HG02973 (cell line): ENCODE results near the gene CRACR2A.

Experiments
- ATAC-seq: cut with Tn5 transposase; IDR thresholded peaks from one replicate; pipeline ENCODE4 v1.9.1; 2021; ENCODE audit warnings: moderate library complexity; ENCODE audit not compliant: unreplicated experiment

The CRACR2A gene

GRCh38 chr12:3658327-3659163 lies 94.4 kb downstream of the CRACR2A start:
- ATAC-seq = no peak

- no peak for ATAC-seq
Observed at GRCh38 chr12:3656946-3657622, 95.8 kb downstream of the CRACR2A start.

DNA sequence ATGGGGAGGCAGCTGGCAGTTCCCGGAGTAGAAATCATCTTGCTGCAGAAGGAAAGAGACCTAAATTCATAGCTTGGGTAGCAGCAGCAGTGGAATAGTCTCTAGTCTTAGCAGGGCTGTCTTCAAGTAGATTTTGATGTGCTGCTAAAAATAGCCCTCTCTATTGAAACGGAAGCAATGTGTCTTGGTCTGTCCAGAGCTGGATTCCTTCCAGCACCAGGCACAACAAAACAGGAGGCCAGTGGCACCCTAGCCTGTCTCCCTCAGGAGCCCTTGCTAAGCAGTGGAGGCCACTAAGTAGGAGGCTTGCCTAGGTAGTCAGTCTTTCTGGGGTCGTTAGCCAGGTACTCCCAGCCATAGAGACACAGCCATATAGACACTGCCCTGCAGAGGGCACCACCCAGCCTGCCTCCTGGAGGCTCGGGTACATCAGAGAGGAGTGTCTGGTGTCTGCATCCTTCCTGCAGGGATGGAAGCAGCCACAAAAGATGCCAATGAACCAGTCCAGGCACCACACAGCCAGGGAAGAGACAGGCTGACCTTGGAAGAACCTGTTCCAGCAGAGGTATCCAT lies 97.5 kb downstream of the CRACR2A start:
- no peak for ATAC-seq

DNA sequence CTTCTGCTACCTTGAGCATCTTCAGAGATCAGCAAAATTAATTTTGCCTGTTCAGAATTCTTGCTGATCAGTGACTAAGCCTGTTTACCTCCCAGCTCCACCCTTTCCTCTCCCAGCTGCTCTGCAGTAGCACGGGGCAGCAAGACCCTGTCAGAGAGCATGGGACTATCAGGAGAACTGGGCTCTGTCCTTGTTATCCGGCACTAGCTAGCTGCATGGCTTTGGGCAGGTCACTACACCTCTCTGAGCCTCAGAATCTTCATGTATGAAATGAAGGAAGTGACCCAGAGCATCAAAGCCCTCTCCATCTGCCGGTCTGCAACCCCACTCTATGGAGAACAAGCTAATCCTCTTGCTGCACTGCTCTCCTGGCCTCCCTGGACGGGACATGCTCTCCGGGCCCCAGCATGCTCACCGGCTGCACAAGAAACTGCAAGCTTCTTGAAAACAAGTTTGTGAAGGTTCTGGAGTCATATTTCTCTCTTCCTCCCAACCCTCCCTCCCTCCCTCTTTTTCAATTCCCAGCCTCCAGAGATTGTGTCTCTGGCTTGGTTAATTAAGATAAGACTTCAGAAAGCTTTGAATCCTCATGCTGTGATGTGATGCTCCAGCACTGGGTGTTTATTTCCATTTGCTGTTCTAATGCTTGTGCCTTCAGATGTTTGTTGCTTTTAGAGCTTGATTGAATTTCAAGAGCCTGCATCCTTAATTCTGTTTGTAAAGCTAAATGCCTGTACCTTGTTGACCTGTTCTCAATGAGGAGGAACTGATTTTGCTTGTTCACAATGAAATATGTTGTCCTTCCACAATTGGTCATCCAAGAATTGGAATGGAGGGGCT lies 101.1 kb downstream of the CRACR2A start:
- no peak for ATAC-seq

GRCh38 chr12:3647504-3647903 lies 105.4 kb downstream of the CRACR2A start:
- no peak for ATAC-seq

DNA sequence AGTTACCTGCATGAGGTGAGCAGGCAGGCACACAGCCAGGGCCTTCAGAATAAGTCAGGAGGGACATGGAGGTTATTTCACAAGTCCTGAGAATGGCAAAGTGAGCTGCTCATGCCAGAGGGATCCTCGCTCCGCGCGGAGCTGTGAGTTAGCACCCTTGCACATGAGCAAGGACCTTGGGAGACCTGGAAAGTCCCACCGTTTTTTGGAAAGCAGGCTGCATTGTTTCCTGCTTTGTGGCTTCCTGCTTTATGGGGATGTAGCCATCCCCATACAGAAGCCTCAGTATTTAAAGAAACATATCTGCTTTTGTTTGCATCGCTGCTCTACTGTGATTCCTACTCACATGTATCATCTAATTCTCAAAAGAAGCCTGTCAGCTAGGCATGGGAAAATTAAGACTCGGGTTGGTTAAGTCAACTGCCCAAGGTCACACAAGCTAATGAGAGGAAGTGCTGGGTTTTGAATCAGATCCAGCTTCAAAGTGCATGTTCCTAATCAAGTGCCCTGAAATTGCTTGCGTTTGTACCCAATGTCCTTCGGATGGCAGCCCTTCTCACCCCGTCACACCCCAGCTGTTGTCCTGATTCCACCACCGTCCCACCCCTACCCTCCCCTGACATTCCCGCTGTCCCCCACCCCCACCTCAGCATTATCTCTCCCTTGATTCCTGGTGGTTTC lies 106.2 kb downstream of the CRACR2A start:
- no peak for ATAC-seq

DNA sequence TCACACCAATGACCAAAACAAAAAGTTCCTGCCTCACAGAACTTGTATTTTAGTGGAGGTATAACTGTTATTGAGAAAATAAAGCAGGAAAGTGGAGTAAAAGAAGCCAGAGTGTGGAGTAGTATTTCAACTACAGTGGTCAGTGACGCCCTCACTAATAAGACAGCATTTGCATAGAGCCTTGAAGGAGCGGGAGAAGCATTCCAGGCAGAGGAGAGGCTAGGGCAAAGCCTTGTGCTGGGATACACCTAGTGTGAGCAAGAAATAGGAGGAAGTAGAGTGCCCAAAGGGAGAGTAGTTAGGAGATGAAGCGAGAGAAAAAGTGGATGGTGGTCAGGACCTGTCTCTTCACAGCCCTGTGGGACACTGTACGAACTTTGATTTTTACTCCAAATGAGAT lies 107.8 kb downstream of the CRACR2A start:
- no peak for ATAC-seq

DNA sequence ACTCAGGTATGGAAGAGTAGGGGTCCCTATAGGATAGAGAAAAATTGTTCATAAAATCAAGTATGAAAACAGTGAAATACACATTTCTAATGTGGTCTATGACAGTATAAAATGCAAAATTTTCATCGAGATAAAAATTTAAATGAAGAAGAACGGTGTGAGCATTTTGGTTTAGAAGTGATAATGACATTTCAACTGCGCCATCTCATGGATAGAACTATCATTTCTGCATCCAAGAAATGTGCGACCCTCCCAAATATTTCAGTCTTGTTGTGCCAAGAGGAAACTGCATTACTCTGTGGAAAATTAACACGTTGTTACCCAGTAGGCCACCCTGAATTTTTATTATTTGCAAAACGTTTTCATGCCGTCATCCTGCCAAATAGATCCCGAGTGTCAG lies 108.8 kb downstream of the CRACR2A start:
- no peak for ATAC-seq

DNA sequence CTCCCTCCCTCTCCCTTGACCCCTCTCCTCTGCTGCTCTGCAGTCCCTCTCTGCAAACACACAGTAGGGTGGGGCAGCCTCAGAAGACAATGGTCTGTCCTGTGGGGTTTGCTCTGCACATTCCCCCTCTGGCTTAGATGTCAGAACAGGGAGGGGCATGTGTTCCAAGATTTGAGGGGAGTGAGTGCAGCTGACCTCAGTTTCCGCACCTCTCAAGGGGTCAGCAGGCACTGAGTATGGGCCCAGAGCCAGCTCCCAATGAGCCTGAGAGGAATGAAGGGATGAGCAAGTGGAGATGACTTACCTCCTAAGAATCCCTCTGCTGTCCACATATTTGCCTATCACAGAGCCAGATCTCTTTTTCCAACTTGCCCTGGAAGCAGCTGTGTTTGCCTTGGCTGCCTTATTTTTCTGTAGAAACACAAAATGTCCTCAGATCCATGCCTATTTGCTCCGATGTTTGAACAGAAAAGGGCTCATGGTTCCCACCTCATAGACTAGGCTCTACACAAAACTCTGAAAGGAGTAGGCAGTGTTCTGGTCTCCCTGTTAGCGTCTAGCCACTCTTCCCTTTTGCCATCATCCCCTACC lies 111.4 kb downstream of the CRACR2A start:
- no peak for ATAC-seq

DNA sequence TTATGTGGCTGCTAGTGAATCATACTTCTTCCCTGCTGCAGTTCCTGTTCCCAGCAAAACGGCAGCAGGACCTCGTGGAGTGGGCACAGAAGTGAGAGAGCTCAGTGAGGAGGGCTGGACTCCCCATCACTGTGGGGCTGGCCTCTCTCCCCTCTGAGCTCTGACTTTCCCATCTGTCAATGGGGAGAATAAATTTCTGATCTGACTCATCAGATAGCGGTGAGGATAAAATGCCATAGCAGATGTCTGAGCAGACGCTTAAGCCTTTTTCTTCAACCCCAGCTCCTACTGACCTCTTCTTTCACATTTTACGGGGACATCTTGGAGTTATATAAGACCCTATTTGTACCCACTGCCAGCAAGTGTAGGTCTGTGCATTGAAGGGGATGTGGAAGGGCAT lies 116.6 kb downstream of the CRACR2A start:
- ATAC-seq = no peak

- ATAC-seq = no peak
Observed at GRCh38 chr12:3634348-3634747, 118.6 kb downstream of the CRACR2A start.

- no peak for ATAC-seq
Observed at GRCh38 chr12:3633396-3633795, 119.5 kb downstream of the CRACR2A start.

DNA sequence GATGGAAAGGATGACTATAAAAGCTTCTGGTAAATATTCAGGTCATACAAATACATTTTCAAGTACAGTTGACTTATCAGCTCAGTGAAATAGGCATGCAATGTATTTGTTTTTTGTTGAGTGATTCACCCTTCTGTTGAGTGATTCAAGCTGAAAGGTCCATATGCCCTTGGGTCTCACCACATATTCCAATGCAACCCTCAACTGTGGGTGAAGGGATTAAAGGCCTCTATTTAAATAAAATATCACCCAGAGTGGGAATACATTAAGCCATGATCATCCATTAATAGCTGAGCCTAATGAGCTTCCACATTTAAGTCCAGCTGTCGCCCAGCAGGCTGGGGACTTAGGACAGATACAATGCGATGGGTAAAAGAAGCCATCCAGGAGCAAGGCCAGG lies 120.2 kb downstream of the CRACR2A start:
- no peak for ATAC-seq

DNA sequence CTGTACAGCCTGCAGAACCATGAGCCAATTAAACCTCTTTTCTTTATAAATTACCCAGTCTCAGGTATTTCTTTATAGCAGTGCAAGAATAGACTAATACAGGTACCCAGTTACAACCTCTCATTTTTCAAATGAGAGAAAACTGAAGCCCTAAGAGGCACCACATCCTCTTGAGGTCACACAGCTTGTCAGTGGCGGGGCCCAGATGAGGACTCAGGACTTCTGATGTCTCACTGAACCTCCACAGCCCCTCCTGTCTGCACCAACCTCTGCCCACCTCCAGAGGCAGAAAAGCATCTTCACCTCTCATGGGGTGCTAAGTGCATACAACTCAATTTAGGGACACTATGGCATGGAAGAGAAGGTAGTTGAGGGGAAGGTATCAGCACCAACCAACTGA lies 120.7 kb downstream of the CRACR2A start:
- ATAC-seq = no peak

DNA sequence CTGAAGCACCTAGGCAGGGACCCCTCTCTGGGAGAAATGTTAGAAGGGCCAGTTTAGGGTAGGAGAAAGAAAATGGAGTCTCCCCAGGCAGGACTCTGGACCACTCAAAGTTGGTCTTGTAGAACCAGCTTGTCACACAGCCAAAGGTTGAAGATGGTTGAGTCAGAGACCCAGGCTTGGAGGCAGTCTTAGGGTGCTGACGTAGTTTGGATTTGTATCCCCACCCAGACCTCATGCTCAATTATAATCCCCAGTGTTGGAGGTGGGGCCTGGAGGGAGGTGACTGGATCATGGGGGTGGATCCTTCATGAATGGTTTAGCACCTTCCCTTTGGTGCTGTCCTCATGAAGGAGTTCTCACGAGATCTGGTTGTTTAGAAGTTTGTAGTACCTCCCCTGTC lies 121.2 kb downstream of the CRACR2A start:
- ATAC-seq = no peak

DNA sequence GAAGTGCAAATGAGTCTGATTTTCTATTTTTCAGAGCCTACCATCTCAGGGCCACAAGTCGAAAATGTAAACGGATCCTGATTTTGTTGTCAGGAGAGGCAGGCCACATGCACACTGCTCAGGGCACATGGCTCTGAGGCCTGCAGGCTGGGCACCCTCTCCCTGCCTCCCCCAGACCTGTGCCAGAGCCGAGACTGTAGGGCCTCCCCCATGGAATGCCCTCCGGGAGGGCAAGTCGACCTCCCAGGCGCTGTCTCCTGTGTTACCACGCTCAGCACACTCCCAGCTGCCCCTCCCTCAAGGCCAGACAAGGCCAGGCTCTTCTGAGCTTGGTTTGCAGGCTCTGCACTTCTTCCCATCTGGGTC lies 121.7 kb downstream of the CRACR2A start:
- ATAC-seq = no peak

DNA sequence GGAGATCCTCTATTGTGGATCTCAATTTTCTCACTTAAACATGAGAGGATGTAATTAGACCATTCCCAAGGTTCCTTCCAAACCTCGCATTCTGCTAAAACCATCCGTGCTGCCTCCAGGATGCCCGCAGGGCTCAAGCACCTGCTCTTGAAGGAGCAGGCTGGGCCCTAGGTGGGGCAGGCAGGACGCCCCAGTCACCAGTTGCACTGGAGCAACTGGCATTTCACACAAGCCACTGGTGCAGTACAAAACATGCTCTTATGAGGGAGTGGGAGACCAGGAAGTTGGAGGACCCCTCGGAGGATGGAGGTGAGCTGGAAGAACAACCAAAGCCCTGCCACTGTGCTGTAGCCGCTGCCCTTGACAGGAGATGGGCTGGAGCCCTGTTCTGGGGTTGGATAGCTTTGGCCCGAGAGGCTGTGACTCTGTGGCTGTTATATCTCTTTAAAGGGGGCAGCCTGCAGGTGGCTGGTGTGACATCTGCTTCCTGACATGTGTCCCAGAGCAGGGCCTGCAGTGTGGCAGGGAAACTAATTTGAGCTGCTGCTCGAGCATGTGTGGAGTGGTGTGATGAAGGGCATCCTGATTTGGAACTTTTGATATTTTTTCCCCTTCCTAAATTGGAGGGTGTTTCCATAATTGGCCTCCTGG lies 122.2 kb downstream of the CRACR2A start:
- no peak for ATAC-seq

DNA sequence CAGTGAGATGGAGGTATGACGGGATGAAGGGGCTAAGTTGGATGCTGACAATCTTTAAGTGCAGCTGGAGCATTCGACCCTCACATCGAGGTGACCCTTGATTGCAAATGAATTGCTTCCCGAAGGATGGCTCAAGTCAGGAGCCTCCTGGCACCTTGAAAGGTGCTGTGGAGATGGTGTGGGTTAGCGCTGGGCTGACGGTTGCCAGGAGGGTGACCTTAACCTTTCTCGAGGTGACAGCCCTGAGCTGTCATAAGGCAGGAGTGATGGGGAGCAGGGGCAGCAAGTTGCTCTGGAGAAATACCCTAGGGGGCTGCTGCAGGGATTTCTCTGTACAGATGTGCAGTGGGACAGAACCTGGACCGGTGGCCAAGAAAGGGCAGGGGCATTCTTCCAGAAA lies 122.8 kb downstream of the CRACR2A start:
- ATAC-seq = no peak

DNA sequence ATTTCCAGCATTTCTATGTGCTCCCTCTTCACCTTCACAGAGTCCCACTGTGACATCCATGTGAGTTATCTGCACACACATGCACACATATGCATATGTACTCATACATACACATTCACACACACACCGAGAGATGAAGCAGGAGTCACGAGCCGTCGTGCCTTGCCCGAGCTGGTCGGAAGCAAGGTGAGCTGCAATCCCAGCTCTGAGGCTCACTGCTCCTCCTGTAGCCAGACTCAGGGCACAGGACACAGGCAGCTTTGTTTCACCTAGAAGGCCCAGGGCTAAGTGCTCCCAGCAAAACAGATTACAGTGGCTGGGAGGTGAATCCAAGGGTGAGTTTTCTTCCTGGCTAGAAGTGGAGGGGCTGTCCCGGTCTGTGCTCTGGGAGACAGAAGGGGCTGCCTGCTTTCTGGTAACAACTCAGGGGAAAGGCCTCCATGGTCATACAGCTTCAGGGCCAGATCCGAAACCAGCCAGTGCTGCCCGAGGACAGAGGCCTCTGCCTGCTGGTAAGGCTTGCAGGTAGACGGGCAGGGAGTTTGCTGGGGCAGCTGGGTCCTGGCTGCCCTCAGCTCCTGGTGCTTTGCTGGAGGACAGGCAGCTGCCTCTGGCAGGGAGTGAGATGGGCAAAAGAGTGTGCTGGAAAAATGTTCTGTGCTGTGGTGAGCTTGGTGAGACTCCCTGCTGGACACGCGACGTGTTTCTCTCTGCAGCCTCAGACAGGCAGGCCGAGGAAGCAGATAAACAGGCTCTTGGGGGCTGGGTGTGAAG lies 123.7 kb downstream of the CRACR2A start:
- no peak for ATAC-seq
